ENCODE results near the gene TTC39B. TPM values are rescaled to one million over a fixed set of nuclear protein-coding genes. Genes with fewer than 3 reads are reported as not detected.
A peak's percentile ranks its signal among the peaks of the same experiment; 100 is the strongest.

TTC39B gene
- total and polyA plus RNA-seq, 2 donors (not counting 3 experiments of a cell fraction or from before 2014, with no cell fraction given) = 1.0 to 5.4 TPM

DNA sequence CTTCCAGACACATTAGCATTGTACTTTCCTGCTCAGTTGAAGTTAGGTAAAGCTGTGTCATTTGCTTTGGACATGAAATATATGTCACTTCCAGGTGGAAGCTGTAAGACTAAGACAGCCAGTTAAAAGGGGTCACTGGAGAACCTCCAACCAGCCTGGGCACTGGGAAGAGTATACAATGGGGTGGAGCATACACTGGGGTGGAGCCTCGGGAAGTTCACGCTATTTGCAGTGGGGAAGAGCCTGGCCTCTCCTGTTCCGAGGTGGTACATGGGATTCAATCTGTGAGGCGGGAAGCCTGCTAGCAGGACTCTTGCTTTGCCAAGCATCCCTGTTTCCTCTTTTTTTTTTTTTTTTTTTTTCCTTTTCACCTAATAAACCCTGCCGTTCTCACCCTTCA lies 145.3 kb downstream of the TTC39B start:
- BruUV-seq (replicated peaks) = no TSS peak
- no peaks in the 10 kb centered on the region for H3K9me1 ChIP-seq (replicated peaks; ENCODE audit: control insufficient read depth, extremely low read depth, insufficient read depth, low read length)
- dilution Hi-C loops (cut with MboI; ENCODE audit: extremely low pct_ligation_motif_present, low sequenced_read_pairs) (no loop called here), intact Hi-C loops (cut with micrococcal nuclease) (no loop called here)
- no peak overlapping the region for H3K4me2 ChIP-seq (ENCODE audit: insufficient read depth, low read length)
- TF ChIP-seq POLR2AphosphoS5 (IDR thresholded peaks at IDR 0.05; ENCODE audit: insufficient read depth, low read depth, low read length) (no peak), MYC (IDR thresholded peaks at IDR 0.05; ENCODE audit: low read depth, low read length) (no peak), EZH2 (IDR thresholded peaks at IDR 0.05; ENCODE audit: borderline replicate concordance, low read depth, low read length, severe bottlenecking) (no peak)
- TF ChIP-seq, protein P1, sequence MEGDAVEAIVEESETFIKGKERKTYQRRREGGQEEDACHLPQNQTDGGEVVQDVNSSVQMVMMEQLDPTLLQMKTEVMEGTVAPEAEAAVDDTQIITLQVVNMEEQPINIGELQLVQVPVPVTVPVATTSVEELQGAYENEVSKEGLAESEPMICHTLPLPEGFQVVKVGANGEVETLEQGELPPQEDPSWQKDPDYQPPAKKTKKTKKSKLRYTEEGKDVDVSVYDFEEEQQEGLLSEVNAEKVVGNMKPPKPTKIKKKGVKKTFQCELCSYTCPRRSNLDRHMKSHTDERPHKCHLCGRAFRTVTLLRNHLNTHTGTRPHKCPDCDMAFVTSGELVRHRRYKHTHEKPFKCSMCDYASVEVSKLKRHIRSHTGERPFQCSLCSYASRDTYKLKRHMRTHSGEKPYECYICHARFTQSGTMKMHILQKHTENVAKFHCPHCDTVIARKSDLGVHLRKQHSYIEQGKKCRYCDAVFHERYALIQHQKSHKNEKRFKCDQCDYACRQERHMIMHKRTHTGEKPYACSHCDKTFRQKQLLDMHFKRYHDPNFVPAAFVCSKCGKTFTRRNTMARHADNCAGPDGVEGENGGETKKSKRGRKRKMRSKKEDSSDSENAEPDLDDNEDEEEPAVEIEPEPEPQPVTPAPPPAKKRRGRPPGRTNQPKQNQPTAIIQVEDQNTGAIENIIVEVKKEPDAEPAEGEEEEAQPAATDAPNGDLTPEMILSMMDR (IDR thresholded peaks at IDR 0.05; ENCODE audit: extremely low read depth in 1 of 2, insufficient read depth in 1 of 2, low read depth in 1 of 2, low read length in 2 of 2) = no peak
- FAIRE-seq = no peak
- no peak overlapping the region for H3K9ac ChIP-seq (replicated peaks; ENCODE audit: extremely low read depth, insufficient read depth, low read length)
- H3K27ac ChIP-seq (ENCODE audit: insufficient read depth, low read depth, low read length) = no peak overlapping the region
- no peaks in the 10 kb centered on the region for H3K27me3 ChIP-seq (ENCODE audit: control insufficient read depth in 2 of 2, insufficient read depth in 2 of 2, low read length in 2 of 2)
- H3K79me2 ChIP-seq (ENCODE audit: control insufficient read depth, insufficient read depth, low read length) = no peaks in the 10 kb centered on the region
- no peaks in the 10 kb centered on the region for H3K36me3 ChIP-seq (ENCODE audit: control insufficient read depth in 2 of 2, extremely low read depth in 1 of 2, insufficient read depth in 2 of 2, low read length in 2 of 2)
- ChIA-PET POLR2A (no interaction called here), CTCF (interaction anchor here (0.9 to 1.9 kb wide), 5 partner anchors 10 to 70 kb away, joined by 3 to 8 read pairs (median 3); no protein-coding TSS in a partner anchor)
- H3K4me1 ChIP-seq (ENCODE audit: control insufficient read depth, extremely low read depth, insufficient read depth, low read length) = peaks cover 8% of the 10 kb centered on the region
- H3K9me3 ChIP-seq (replicated peaks; ENCODE audit: control insufficient read depth, insufficient read depth, low read length) = no peaks in the 10 kb centered on the region
- H2AFZ ChIP-seq (ENCODE audit: low read depth, low read length) = no peak overlapping the region
- H3K4me3 ChIP-seq (replicated peaks in 1 of 3; ENCODE audit: insufficient read depth in 1 of 3, low read depth in 1 of 3, low read length in 3 of 3) = no peak overlapping the region
- H4K20me1 ChIP-seq (replicated peaks; ENCODE audit: control insufficient read depth, extremely low read depth, insufficient read depth, low read length) = no peaks in the 10 kb centered on the region
- DNase-seq (ENCODE audit: low read depth, low spot score) = no peak

DNA sequence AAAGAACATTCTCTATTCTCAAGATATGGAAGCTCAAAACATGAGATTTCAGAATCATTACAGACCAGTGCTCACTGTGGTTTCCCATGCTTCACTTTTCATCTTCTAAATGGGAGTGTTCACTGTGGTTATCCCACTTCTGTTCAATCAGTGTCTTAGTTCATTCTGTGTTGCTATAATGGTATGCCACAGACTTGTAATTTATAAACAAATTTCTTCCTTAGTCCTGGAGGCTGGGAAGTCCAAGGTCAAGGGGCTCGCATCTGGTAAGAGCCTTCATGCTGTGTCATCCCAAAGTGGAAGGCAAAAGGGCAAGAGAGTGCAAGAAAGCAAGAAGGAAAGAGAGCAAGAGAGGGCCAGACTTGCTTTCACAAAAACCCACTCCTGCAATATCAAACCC lies 146.3 kb downstream of the TTC39B start:
- CTCF ChIA-PET = no interaction called here
- peak; percentile 49 for DNase-seq (ENCODE audit: low read depth, low spot score)
- no peaks in the 10 kb centered on the region for H3K9me1 ChIP-seq (replicated peaks; ENCODE audit: control insufficient read depth, extremely low read depth, insufficient read depth, low read length)
- POLR2A ChIA-PET = no interaction called here
- intact Hi-C loops (cut with micrococcal nuclease) (no loop called here), dilution Hi-C loops (cut with MboI; ENCODE audit: extremely low pct_ligation_motif_present, low sequenced_read_pairs) (no loop called here)
- H2AFZ ChIP-seq (ENCODE audit: low read depth, low read length) = no peak overlapping the region
- no peak overlapping the region for H3K27ac ChIP-seq (ENCODE audit: insufficient read depth, low read depth, low read length)
- no peaks in the 10 kb centered on the region for H3K36me3 ChIP-seq (ENCODE audit: control insufficient read depth in 2 of 2, extremely low read depth in 1 of 2, insufficient read depth in 2 of 2, low read length in 2 of 2)
- no peak overlapping the region for H3K9ac ChIP-seq (replicated peaks; ENCODE audit: extremely low read depth, insufficient read depth, low read length)
- H3K4me3 ChIP-seq (replicated peaks in 1 of 3; ENCODE audit: insufficient read depth in 1 of 3, low read depth in 1 of 3, low read length in 3 of 3) = no peak overlapping the region
- BruUV-seq (replicated peaks) = no TSS peak
- no peaks in the 10 kb centered on the region for H3K79me2 ChIP-seq (ENCODE audit: control insufficient read depth, insufficient read depth, low read length)
- TF ChIP-seq MYC (IDR thresholded peaks at IDR 0.05; ENCODE audit: low read depth, low read length) = no peak
- TF ChIP-seq, protein P2, sequence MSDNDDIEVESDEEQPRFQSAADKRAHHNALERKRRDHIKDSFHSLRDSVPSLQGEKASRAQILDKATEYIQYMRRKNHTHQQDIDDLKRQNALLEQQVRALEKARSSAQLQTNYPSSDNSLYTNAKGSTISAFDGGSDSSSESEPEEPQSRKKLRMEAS (IDR thresholded peaks at IDR 0.05; ENCODE audit: insufficient read depth, insufficient read length) = no peak
- H3K4me2 ChIP-seq (ENCODE audit: insufficient read depth, low read length) = no peak overlapping the region
- FAIRE-seq = peak; percentile 8
- no peaks in the 10 kb centered on the region for H4K20me1 ChIP-seq (replicated peaks; ENCODE audit: control insufficient read depth, extremely low read depth, insufficient read depth, low read length)
- no peaks in the 10 kb centered on the region for H3K27me3 ChIP-seq (ENCODE audit: control insufficient read depth in 2 of 2, insufficient read depth in 2 of 2, low read length in 2 of 2)
- peaks cover 19% of the 10 kb centered on the region for H3K4me1 ChIP-seq (ENCODE audit: control insufficient read depth, extremely low read depth, insufficient read depth, low read length)
- H3K9me3 ChIP-seq (replicated peaks; ENCODE audit: control insufficient read depth, insufficient read depth, low read length) = no peaks in the 10 kb centered on the region

Measured in endothelial cell of umbilical vein (primary cell).